ENCODE measurements around the gene ASGR1. TPM values are rescaled to one million over a fixed set of nuclear protein-coding genes. Genes with fewer than 3 reads are reported as not detected.

ASGR1 gene
- total and polyA plus RNA-seq, 2 of the 4 experiments (the other 2 are of a cell fraction) = 1.3 to 3.8 TPM

- dilution Hi-C loops (cut with HindIII; ENCODE audit: low sequenced_read_pairs, unreplicated experiment) (no loop called here), intact Hi-C loops (cut with micrococcal nuclease) (no loop called here), in situ Hi-C loops (cut with MboI; ENCODE audit: low sequenced_read_pairs) (loop anchor here (25.0 kb wide), 1 partner anchor 216 kb away; no protein-coding TSS in a partner anchor)
- Histone ChIP-seq H3K56ac (ENCODE audit: extremely low read depth, insufficient read depth, low read length) (no peak overlapping the region), H3K14ac (replicated peaks; ENCODE audit: low read depth, low read length) (no peak overlapping the region), H3K36me3 (ENCODE audit: control insufficient read depth, insufficient read depth, low read length) (no peaks in the 10 kb centered on the region), H3K9me1 (ENCODE audit: insufficient read depth, low read length) (no peaks in the 10 kb centered on the region), H3K23ac (ENCODE audit: low read depth, low read length) (no peak overlapping the region), H3K79me1 (ENCODE audit: low read depth in 1 of 2, low read length in 2 of 2) (no peaks in the 10 kb centered on the region), H3K9ac (ENCODE audit: low read depth, low read length) (no peak overlapping the region), H3K27me3 (ENCODE audit: control insufficient read depth, insufficient read depth, low read length) (peaks cover 42% of the 10 kb centered on the region), H4K8ac (ENCODE audit: low read depth in 2 of 2, low read length in 2 of 2) (no peak overlapping the region), H2BK15ac (ENCODE audit: low read depth, low read length) (no peak overlapping the region), H3K9me3 (ENCODE audit: control insufficient read depth, insufficient read depth, low read length) (no peaks in the 10 kb centered on the region), H2BK120ac (ENCODE audit: low read depth, low read length) (no peak overlapping the region), H2AK5ac (ENCODE audit: low read depth, low read length) (no peak overlapping the region), H3K4me3 (ENCODE audit: insufficient read depth, low read depth, low read length) (no peak overlapping the region), H3K4me1 (ENCODE audit: control insufficient read depth, insufficient read depth, low read length) (no peaks in the 10 kb centered on the region), H3K4me2 (ENCODE audit: low read depth, low read length) (no peak overlapping the region), H2BK20ac (ENCODE audit: low read depth, low read length) (no peak overlapping the region), H2AK9ac (replicated peaks; ENCODE audit: low read depth, low read length, poor library complexity) (no peak overlapping the region), H4K5ac (ENCODE audit: low read depth, low read length) (no peak overlapping the region), H3K18ac (ENCODE audit: low read depth, low read length) (no peak overlapping the region), H2AFZ (replicated peaks; ENCODE audit: low read length, poor library complexity) (no peak overlapping the region), H4K91ac (ENCODE audit: insufficient read depth, low read depth, low read length) (no peak overlapping the region), H4K20me1 (ENCODE audit: insufficient read depth, low read length) (no peaks in the 10 kb centered on the region; the same call in 1 of the 2 replicates), H3K27ac (ENCODE audit: insufficient read depth, low read length) (no peak overlapping the region), H2BK5ac (ENCODE audit: low read depth, low read length, poor library complexity, severe bottlenecking) (no peak overlapping the region), H3K4ac (ENCODE audit: low read depth, low read length) (no peak overlapping the region)
- BruUV-seq (replicated peaks) = no TSS peak
- 20% methylated on average over 1 of the region's 5 CpGs; no CpG with 5 or more reads in 1 of the 2 experiments for WGBS, 2 experiments (ENCODE audit: extremely low coverage in 2 of 2, insufficient read length in 1 of 2)
- ChIA-PET POLR2A (ENCODE audit: unreplicated experiment) (no interaction called here), CTCF (no interaction called here)
- DNase-seq (no peak), ATAC-seq (ENCODE audit: low read depth) (no peak)
- TF ChIP-seq CTCF (conservative IDR thresholded peaks at IDR 0.05; ENCODE audit: low read depth, low read length) (no peak), CEBPB (IDR thresholded peaks at IDR 0.05; ENCODE audit: low read depth, low read length) (no peak), MXI1 (IDR thresholded peaks at IDR 0.05; ENCODE audit: borderline replicate concordance, low read depth, low read length) (no peak), CHD1 (IDR thresholded peaks at IDR 0.05; ENCODE audit: low read depth, low read length) (no peak), ELK1 (IDR thresholded peaks at IDR 0.05; ENCODE audit: borderline replicate concordance, low read depth, low read length) (no peak), RAD21 (IDR thresholded peaks at IDR 0.05; ENCODE audit: low read length) (no peak), NFE2L2 (IDR thresholded peaks at IDR 0.05; ENCODE audit: low read depth, low read length) (no peak), FOS (IDR thresholded peaks at IDR 0.05; ENCODE audit: low read depth, low read length) (no peak), MAZ (IDR thresholded peaks at IDR 0.05; ENCODE audit: borderline replicate concordance, low read depth, low read length) (no peak), SMC3 (IDR thresholded peaks at IDR 0.05; ENCODE audit: low read depth, low read length) (no peak), RFX5 (IDR thresholded peaks at IDR 0.05; ENCODE audit: low read depth, low read length) (no peak), USF2 (IDR thresholded peaks at IDR 0.05; ENCODE audit: low read depth, low read length) (no peak), POLR2A (IDR thresholded peaks at IDR 0.05; ENCODE audit: low read depth, low read length) (no peak), MAFK (IDR thresholded peaks at IDR 0.05; ENCODE audit: low read depth, low read length) (no peak), BHLHE40 (IDR thresholded peaks at IDR 0.05; ENCODE audit: low read depth, low read length) (no peak)
Measured at GRCh38 chr17:7128160-7128559, 51.0 kb downstream of the ASGR1 start.
